ENCODE data around the gene PHF21A. TPM values are rescaled to one million over a fixed set of nuclear protein-coding genes. Genes with fewer than 3 reads are reported as not detected.
"Not testable (repeated sequence)": the region's sequence is repeated elsewhere in the genome, so short reads cannot be mapped to it uniquely, and the experiment has no call there.

The PHF21A gene
- total RNA-seq, 1 donor from 2014 or later, result 35.9 TPM

DNA sequence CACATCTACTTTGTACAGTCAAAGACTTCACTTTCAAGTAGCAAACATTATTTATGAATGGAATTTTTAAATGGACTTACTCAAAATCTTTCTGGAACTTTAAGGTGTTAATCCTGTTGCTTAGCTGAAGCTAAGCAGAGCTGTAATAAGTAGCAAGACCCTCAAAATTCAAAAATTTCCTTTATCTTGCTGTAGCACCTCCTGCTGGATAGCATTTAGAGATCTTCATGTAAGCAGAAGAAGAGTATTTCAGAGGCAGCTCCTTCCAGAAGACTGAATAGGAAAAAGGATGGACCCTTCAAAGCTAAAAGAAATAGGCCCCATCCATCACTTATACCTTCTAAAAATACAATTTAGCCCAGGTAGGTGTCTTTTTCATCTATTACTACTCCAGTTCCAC, 3.4 kb downstream of the PHF21A start:
- Mint-ChIP-seq H3K4me1 (ENCODE audit: low read depth) (peaks cover 56% of the 10 kb centered on the region), H3K36me3 (ENCODE audit: low read depth) (no peaks in the 10 kb centered on the region), H3K27me3 (ENCODE audit: low read depth) (no peaks in the 10 kb centered on the region), H3K9me3 (ENCODE audit: low read depth) (no peaks in the 10 kb centered on the region), H3K4me3 (ENCODE audit: unreplicated experiment) (no peak overlapping the region), H3K27ac (ENCODE audit: unreplicated experiment) (no peak overlapping the region)
- TF ChIP-seq, protein P1, sequence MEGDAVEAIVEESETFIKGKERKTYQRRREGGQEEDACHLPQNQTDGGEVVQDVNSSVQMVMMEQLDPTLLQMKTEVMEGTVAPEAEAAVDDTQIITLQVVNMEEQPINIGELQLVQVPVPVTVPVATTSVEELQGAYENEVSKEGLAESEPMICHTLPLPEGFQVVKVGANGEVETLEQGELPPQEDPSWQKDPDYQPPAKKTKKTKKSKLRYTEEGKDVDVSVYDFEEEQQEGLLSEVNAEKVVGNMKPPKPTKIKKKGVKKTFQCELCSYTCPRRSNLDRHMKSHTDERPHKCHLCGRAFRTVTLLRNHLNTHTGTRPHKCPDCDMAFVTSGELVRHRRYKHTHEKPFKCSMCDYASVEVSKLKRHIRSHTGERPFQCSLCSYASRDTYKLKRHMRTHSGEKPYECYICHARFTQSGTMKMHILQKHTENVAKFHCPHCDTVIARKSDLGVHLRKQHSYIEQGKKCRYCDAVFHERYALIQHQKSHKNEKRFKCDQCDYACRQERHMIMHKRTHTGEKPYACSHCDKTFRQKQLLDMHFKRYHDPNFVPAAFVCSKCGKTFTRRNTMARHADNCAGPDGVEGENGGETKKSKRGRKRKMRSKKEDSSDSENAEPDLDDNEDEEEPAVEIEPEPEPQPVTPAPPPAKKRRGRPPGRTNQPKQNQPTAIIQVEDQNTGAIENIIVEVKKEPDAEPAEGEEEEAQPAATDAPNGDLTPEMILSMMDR (IDR thresholded peaks at IDR 0.05), result peak; percentile 71
- DNase-seq (ENCODE audit: low spot score), result no peak

DNA sequence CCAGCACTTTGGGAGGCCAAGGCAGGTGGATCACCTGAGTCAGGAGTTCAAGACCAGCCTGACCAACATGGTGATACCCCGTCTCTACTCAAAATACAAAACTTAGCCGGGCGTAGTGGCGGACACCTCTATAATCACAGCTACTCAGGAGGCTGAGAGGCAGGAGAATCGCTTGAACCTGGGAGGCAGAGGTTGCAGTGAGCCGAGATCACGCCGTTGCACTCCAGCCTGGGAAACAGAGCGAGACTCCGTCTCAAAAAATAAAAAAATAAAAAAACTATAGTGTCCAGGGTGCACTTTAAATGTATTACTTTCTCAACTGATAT, 4.6 kb downstream of the PHF21A start:
- not testable (repeated sequence) for H3K4me3 Mint-ChIP-seq (ENCODE audit: unreplicated experiment); H3K27me3 Mint-ChIP-seq (ENCODE audit: low read depth); H3K27ac Mint-ChIP-seq (ENCODE audit: unreplicated experiment); DNase-seq (ENCODE audit: low spot score); H3K9me3 Mint-ChIP-seq (ENCODE audit: low read depth); H3K36me3 Mint-ChIP-seq (ENCODE audit: low read depth)
- peaks cover 57% of the 10 kb centered on the region for H3K4me1 Mint-ChIP-seq (ENCODE audit: low read depth)

DNA sequence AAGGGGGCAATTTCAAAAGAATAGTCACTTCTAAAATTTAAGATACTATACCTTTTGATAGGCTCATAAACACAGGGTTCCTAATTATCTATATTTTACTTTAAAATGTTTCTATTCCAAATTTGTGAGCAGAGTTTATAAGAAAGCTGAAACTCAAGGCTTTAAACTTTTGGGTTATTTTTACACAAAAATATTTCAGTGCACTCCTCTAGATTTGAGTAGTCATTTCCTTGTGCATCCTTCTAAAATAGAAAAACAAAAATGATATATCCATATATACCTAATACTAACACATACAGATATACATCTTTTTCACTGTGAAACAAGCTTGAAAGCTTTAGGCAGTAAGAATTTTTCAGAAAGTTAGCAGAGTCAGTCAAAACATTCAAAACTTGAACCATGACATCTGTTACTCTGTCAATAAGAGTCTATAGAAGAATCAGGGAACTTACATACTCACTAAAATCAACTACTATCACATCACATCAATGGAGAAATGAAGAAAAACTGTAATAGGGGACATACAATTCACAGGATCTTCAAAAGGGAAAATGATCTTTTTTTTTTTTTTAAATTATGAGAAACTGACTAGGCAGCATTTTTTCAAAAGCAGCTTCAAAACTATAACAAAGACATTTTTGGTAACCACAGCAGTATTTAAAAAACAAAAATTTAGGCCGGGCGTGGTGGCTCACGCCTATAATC, 5.1 kb downstream of the PHF21A start:
- H3K4me1 Mint-ChIP-seq (ENCODE audit: low read depth), result peaks cover 59% of the 10 kb centered on the region
- no peak overlapping the region for H3K4me3 Mint-ChIP-seq (ENCODE audit: unreplicated experiment)
- no peaks in the 10 kb centered on the region for H3K36me3 Mint-ChIP-seq (ENCODE audit: low read depth)
- H3K9me3 Mint-ChIP-seq (ENCODE audit: low read depth), result no peaks in the 10 kb centered on the region
- no peaks in the 10 kb centered on the region for H3K27me3 Mint-ChIP-seq (ENCODE audit: low read depth)
- H3K27ac Mint-ChIP-seq (ENCODE audit: unreplicated experiment), result peak overlapping the region; percentile 32
- TF ChIP-seq, protein P1 (IDR thresholded peaks at IDR 0.05), result no peak
- DNase-seq (ENCODE audit: low spot score), result no peak

DNA sequence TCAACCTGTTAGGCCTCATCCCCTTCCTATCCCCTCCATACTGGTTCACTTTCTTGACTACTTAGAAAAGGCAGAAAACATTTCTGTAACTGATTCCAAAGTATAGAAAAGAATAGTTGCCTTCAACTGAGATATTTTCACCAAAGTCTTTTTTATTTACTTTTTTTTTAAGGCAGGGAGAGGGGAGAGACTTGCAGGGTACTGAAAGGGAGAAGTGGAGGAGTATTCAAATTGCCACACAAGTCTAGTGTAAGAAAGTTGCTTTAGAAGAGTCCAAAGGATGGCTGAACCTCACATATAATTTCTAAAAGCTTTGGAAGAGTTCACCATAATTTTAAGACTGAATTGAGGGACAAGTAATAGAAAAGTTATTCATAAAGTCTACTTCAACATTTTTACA, 6.3 kb downstream of the PHF21A start:
- no peak overlapping the region for H3K27ac Mint-ChIP-seq (ENCODE audit: unreplicated experiment)
- DNase-seq (ENCODE audit: low spot score), result no peak
- TF ChIP-seq, protein P1 (IDR thresholded peaks at IDR 0.05), result no peak
- H3K4me3 Mint-ChIP-seq (ENCODE audit: unreplicated experiment), result no peak overlapping the region
- no peaks in the 10 kb centered on the region for H3K27me3 Mint-ChIP-seq (ENCODE audit: low read depth)
- H3K36me3 Mint-ChIP-seq (ENCODE audit: low read depth), result no peaks in the 10 kb centered on the region
- H3K9me3 Mint-ChIP-seq (ENCODE audit: low read depth), result no peaks in the 10 kb centered on the region
- peaks cover 62% of the 10 kb centered on the region for H3K4me1 Mint-ChIP-seq (ENCODE audit: low read depth)

DNA sequence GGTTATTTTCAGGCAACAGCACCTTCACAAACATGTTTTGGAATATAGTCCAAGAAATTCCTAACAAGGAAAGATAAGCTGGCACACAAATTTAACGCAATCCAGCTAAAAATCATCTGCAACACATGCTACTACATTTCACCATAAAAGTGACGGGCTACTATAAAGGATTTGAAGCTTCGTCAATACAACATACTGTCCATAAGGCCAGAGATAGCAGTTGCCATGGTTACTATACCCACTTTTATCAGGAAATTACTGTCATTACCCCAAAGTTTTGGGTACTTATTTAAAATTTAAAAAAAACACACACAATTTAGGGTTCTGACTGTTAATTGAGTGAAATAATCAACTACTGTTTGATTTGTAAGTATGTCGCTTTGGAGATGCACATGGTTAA, 6.9 kb downstream of the PHF21A start:
- Mint-ChIP-seq H3K9me3 (ENCODE audit: low read depth) (no peaks in the 10 kb centered on the region), H3K4me1 (ENCODE audit: low read depth) (peaks cover 60% of the 10 kb centered on the region), H3K36me3 (ENCODE audit: low read depth) (no peaks in the 10 kb centered on the region), H3K27ac (ENCODE audit: unreplicated experiment) (no peak overlapping the region), H3K27me3 (ENCODE audit: low read depth) (no peaks in the 10 kb centered on the region), H3K4me3 (ENCODE audit: unreplicated experiment) (no peak overlapping the region)
- DNase-seq (ENCODE audit: low spot score), result no peak
- TF ChIP-seq, protein P1 (IDR thresholded peaks at IDR 0.05), result no peak

DNA sequence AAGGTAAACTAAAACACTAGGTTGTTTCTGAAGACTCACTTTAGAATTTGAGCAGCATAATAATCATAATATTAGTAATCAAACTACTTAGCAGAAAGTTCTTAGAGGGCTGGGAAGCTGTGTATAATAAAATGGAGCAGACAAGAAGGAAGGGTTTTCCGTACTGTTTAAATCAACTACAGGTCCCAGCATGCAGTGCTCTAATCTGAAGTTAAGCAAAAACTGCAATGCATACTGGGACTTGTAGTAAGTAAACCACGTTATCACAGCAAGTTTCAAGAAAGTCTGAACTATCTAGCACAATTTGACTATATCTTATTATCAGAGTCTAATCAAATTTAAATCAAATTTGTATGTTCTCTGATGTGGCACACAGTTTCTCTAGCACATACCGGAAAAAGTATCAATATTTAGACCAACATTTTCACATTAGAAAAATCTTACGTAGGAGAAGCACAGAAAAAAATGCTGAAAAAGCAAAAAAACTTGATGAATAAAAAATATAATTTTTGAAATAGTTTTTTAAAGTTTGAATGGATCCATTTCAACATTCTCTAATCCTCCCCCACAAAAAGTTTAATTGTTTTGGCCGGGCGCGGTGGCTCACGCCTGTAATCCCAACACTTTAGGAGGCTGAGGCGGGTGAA, 8.2 kb downstream of the PHF21A start:
- no peaks in the 10 kb centered on the region for H3K36me3 Mint-ChIP-seq (ENCODE audit: low read depth)
- H3K4me1 Mint-ChIP-seq (ENCODE audit: low read depth), result peaks cover 47% of the 10 kb centered on the region
- TF ChIP-seq, protein P1 (IDR thresholded peaks at IDR 0.05), result no peak
- H3K9me3 Mint-ChIP-seq (ENCODE audit: low read depth), result no peaks in the 10 kb centered on the region
- H3K27me3 Mint-ChIP-seq (ENCODE audit: low read depth), result no peaks in the 10 kb centered on the region
- H3K4me3 Mint-ChIP-seq (ENCODE audit: unreplicated experiment), result no peak overlapping the region
- H3K27ac Mint-ChIP-seq (ENCODE audit: unreplicated experiment), result no peak overlapping the region
- DNase-seq (ENCODE audit: low spot score), result no peak

All from chondrocyte (in vitro differentiated cells).